Left cardiac atrium (tissue), 4 donors: Measurements from ENCODE around the gene DPY19L1. TPM values are rescaled to one million over a fixed set of nuclear protein-coding genes. Genes with fewer than 3 reads are reported as not detected.
A peak's percentile ranks its signal among the peaks of the same experiment; 100 is the strongest.
"Not testable (repeated sequence)": the region's sequence is repeated elsewhere in the genome, so short reads cannot be mapped to it uniquely, and the experiment has no call there.

ENCODE experiments used
- ATAC-seq, 2 donors: fragments of 200-7000 bp; cut with Tn5 transposase; one replicate each; pipeline ENCODE4 v1.9.1; 2020; ENCODE audit warnings: mild to moderate bottlenecking in 2 of 2, moderate library complexity in 2 of 2
- DNase-seq: peaks from one replicate; pipeline ENCODE4 v3.0.0-alpha.2; 2020
- intact Hi-C, 2 donors: fragments of 100-400 bp; cut with DNase I; formaldehyde crosslinking; loops; one replicate each; pipeline versions ENCODE4 v1.14.1 to v1.15.1; 2022 to 2023
- total RNA-seq, 2 donors: library from RNA; stranded (reverse); fragmentation: NEBNext Ultra II Directional; extraction: Animal tissue kit (Norgen Biotek cat#: 25700); gene quantifications; one replicate each; pipeline ENCODE4 v1.2.1, GENCODE V29; 2021
- donor health status: DM: no; HTN: yes; CAD: no.
- donor health status: DM: no; HTN: yes; CAD: no; lungs with severe emphysema.
- donor health status: DM: yes; HTN: yes; CAD: no.
- donor health status: Dilated cardiomyopathy.

The DPY19L1 gene
- total RNA-seq, 2 donors from 2014 or later = 24.8 to 25.9 TPM

DNA sequence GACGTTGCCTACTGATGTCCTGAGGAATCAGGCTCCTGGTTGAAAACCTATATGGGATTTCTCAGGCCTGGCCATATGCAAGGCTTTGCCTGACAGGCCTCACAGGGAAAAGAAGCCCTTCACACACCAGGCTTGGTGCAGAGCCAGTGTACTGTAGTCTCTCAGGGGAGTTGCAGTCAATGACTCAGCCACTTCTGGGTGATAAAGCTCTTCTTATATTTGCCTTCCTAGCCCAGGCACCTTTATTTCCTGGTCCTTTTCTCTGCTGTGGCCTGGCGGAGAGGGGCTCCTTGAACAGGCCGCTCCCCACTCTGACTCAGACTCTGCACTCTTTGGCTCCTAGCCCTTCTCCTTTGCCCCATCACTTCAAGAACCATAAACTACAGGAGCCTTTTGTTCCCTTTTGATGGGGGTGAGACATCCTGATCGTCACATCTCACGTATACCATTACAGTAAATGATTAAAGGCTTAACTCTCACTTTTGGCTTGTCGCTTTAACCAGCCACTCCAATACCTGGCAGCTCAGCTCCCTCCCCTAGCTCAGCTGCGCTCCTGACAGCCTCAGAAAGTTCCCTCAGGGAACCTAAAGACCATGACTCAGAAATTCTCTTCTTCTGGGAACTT is 33.5 kb downstream of the DPY19L1 start:
- peak; percentile 50 to 95 for ATAC-seq
- intact Hi-C loops = no loop called here

DNA sequence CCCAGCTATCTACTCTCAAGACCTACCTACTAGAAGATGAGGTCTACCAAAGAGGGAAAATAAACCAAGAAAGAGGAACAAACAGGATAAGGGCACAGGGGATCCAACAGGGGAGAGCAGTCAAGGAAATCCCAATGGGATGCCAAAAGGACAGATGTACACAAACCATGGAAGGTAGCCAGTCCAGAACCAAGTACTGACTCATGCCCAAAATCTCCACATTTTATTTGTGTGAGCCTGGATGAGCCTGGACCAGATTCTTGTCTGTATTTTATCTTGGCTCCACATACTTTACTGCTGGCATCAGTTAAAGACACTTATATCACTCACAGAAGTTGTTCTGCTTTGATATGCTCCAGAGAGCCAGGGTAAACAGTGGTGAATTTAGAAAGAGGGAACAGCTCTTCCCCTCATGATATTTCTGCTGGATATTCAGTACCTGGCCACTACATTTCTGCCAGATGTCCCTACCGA is 34.1 kb downstream of the DPY19L1 start:
- intact Hi-C loops, DNase-seq: not testable (repeated sequence)
- peak in 1 of 2 donors; percentile 82 for ATAC-seq

More for the DNA sequence above, 33.5 kb downstream of the DPY19L1 start:
- peak; percentile 34 for DNase-seq

DNA sequence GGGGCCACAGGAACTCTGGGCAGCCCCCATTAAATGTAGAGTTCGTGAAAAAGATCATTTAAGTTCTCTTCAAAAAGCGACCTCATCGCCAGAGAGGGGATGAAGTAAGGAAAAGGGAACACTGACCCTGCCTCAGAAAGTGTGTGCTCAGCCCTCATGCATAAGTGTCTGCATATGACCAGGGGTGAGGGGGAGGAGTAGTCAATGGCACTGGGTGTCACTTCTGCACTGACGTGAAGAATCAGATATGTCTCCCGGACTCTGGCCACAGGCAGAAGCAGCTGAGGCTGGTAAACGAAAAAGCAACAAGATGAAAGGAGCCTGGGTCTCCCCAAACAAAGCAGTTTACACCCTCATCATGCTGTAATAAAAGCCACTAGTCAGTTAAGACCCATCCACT is 39.0 kb downstream of the DPY19L1 start:
- ATAC-seq = peak in 1 of 2 donors; percentile 33
- intact Hi-C loops, DNase-seq: not testable (repeated sequence)

DNA sequence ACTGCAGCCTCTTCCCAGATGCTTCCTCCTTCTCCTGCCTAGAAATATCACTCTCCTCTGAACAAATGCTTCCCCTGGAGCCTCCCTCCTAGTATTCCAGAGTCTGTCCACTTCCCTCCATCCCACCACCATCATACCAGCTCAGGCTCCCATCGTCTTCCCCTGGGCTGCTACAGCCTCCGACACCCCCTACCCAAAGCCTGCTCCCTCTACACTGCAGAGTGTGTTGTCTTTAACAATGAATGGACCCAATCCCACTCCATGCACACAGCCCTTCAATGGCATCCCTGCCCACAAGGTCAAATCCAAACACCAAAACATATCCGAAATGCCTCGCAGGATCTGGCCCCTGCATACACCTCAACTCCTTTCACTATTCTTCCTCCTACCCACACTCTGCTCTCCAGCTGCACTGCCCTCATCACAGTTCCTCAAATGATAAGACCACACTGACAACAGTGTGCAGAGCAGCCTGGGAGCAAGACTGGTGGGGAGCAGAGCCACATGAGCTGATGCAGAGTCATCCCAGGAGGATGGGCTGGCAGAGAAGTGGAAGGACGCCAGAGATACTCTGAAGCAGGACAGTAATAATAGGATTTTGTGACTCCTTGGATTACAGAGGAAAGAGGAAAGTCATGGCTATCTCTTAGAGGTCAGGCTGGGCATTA is 40.7 kb downstream of the DPY19L1 start:
- DNase-seq, intact Hi-C loops: not testable (repeated sequence)
- ATAC-seq = peak; percentile 30 to 65

DNA sequence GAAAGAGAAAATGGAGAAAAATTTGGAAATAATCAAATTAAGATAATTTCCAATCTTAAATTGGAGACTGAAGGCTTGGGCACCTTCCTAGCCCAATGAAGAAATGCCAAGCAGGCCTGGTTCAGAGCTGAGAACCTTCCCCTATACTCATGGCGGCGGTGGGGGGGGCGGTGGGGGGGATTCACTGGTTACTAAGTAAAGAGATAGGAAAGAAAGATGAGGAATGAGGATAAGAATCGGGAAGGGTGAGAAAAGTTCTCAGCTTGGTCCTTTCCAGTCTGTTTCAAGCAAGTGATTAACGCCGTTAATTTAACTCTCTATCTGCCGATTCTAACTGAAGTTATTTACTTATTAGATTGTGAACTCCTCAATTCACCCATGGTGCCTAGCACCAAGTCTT is 41.5 kb downstream of the DPY19L1 start:
- no peak for DNase-seq

DNA sequence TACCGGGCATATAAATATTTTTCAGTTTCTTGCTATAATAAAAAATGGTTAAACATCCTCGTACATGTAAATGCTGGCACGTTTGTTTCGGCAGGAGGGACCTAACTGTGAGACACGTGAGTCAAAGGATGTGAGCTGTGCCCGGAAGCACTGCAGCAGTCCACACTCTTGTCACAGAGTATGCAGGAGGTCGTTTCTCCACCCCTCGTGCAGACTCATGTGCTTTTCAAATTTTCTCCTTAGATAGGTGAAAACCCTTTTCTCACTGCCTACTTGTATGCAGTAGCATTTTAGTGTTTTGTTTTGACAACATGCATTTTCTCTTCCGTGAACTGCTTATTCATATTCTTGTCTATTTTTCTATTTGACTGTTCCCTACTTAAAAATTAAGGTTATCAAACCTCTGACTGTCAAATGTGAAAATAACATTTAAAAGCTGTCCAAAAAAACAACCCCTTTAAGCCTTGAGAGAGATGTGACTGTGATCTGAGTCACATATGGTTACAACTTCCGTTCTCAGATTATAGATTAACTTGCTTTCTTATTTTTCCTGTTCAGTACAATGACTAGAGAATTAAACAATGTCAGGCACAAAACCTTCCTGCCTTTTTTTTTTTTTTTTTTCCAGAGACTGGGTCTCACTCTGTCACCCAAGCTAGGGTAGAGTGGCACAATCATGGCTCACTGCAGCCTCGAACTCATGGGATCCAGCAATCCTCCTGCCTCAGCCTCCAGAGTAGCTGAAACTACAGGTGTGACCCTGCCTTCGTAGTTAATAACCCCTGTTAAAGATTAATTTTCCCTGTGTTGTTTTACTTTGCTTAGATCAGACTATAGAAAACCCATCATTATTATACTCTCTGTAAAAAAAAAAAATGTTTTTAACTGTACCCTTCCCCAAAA is 45.1 kb downstream of the DPY19L1 start:
- peak in 1 of 2 donors; percentile 50 for ATAC-seq

More for the DNA sequence above, 41.5 kb downstream of the DPY19L1 start:
- intact Hi-C loops = no loop called here
- ATAC-seq = no peak

DNA sequence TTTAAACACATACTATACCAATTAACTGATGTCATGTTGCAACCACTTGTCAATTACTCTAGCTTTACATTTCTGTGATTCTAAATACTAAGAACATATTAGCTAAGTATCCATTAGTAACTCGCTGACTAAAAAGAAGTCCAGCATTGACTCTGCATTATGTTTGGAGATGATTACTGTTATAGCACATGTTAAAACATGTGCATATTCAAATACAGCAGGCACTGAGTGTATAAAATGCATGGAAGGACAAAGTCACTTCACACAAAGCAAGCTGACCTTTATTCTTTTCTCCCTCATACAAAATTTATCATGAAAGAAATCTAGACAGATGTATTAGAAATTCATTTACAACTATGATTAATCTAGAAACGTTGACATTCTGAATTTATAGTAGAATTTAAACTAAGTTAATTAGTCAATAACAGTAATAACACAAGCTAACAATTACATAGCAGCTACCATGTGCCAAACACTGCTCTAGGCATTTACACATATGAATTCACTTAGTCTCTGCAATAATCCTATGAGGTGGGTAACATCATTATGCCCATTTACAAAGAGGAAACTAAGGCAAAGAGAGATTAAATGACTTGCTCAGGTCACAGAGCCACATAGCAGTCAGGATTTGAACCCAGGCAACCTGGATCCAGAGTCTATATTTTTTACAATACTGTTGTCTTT is 48.7 kb downstream of the DPY19L1 start:
- ATAC-seq, DNase-seq, intact Hi-C loops: not testable (repeated sequence)

More for the DNA sequence above, 45.1 kb downstream of the DPY19L1 start:
- intact Hi-C loops = no loop called here
- DNase-seq = peak; percentile 29

DNA sequence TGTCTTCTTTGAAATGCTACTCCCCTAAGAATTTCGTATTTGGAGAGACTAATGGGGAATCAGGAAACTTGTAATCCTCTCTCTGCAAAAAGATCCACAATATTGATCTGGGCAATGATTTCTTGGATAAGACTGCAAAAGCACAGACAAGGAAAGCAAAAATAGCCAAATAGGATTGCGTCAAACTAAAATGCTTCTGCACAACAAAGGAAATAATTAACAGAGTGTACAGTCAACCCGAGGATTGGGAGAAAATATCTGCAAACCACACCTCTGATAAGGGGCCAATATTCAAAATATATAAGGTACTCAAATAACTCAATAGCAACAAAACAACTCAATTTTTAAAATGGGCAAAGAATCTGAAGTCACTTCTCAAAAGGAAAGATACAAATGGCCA is 52.1 kb downstream of the DPY19L1 start:
- intact Hi-C loops, DNase-seq, ATAC-seq: not testable (repeated sequence)

DNA sequence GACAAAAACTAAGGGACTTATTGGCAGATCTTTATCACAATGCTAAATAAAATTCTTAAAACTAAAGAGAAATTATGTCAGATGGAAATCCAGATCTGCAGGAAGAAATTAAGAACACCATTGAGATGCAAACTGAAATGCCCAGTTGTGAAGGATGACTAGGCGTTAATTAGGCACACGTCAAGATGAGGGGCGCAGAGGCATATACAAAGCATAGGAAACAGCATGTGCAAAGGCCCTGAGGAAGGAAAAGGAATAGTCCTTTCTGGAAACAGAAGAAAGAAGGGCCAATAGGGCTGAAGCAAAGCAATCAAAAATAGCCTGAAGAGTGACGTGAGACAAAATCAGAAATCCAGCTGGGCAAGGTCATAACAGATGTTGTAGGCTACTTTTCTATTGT is 53.1 kb downstream of the DPY19L1 start:
- DNase-seq, intact Hi-C loops, ATAC-seq: not testable (repeated sequence)

DNA sequence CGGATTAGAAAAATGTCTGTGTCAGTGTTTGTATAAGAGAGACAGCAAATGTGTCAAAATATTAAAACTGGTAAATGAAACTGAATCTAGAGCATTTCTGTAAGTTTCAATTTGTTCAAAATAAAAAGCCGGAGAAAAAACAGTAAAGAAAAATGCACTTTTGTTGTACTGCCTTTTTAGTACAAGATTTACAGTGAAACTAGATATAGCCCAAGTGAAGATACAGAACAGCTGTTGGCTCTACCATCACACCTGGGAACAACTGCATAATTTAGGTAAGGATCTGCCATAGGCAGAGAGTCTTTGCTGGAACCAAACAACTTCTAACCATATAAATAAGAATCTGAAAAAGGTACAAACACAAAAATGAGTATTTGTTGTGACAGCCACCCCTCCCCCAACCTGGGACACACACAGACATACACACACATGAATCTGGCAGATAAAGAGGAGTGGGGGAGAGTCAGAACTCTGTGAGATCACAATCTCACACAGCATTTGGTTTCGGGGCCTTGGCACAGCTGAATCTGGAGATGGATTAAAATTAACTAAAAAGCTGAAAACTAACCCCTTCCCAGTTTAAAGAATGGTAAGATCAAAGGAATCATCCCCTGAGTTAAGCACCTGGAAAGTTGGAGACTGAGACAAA is 54.8 kb downstream of the DPY19L1 start:
- no peak for ATAC-seq

DNA sequence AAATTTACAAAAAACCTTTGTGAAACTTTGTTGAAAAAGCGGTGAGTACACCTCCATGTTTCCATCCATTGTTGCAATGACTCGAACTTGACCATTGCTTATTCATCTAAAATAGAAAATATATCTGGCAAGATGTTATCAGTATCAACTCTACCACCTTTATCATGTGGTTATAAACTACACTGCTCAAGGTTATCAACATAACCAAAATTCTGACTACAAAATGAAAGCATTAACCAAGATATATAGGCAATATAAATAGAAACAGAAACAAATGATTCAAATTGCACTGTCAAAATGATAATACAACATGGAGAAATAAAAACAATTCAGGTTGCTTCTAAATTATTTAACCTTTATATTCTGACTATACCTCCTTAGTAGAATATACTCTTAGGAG is 58.2 kb downstream of the DPY19L1 start:
- ATAC-seq, intact Hi-C loops, DNase-seq: not testable (repeated sequence)

More for the DNA sequence above, 54.8 kb downstream of the DPY19L1 start:
- intact Hi-C loops = no loop called here
- DNase-seq = no peak

DNA sequence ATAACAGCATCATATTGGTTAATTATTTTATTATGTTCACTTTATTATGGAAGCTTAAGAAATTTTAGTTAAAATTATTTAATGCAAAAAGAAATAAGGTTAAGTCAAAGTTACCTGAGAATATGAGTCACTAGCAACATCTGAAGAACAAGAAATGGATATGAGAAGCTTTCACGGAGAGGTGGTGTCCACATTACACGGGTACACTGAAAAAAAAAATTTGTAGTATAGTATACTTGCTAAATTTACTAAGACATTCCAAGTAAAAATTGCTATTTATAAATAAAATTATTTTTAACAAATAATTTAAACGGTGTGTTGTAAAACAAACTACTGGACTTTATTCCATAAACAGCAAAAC is 63.9 kb downstream of the DPY19L1 start:
- intact Hi-C loops = no loop called here
- ATAC-seq = no peak
- DNase-seq = no peak

DNA sequence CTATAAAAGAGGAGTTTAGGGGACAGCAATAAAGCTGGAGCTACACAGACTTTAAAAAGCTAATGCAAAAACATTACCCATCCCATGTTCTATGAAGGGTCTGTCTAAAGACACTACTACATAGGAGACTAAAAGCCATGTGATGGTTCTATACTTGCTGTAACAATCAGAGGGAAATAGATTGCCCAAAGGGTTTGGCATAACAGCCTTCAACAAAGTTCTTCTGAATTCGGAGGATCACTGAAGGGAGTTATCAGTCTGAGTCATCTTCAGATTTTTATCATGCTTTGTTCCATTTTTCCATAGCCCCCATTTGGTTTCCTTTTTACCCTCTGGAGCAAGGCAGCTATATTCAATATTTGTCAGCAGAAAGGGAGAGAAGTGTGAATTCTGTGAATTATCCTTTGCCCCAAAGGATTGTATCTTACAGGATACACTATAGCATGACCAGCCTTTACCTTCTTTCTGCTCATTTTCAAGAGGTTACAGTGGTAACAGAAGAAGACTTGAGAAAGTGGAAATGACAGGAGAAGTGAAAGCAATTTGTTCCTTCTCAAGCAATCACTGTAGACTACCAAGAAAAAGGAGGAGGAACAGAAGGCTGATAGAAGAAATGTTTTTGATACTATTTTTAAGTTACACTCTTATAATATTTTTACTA is 64.4 kb downstream of the DPY19L1 start:
- intact Hi-C loops, DNase-seq, ATAC-seq: not testable (repeated sequence)

DNA sequence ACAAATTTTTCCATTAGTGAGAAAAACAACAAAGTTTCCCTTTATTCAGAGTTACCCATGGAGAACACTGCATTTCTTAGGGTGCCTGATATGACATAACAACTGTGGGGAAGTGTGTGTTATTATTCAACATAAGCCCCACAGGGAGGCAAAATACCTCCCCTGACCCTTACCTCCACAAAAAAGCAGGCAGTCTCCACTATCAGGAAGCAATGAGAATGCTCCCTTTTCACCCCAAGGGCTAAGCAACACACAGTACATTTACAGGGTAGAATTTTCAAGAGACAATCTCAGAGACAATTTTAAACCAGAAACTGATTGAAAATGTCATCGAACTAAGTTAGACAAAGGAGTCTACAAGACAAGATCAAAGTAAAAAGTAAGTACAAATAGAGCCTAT is 69.5 kb downstream of the DPY19L1 start:
- DNase-seq, ATAC-seq, intact Hi-C loops: not testable (repeated sequence)

DNA sequence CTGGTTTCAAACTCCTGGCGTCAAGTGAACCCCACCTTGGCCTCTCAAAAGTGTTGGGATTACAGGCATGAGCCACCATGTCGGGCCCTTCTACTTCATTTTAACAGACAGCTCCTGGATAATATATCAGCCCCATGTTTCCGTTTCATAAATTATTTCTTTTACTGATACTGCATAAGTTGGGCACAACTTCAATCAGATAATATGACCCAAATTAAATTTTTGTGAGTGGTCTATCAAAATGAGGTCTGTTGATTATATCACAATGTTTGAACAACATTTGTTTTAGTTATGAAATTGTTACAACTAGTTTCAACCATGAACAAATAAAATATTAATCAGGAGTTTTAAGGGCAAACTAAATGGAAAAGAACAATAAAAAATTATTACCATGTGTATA is 70.8 kb downstream of the DPY19L1 start:
- ATAC-seq, DNase-seq, intact Hi-C loops: not testable (repeated sequence)

DNA sequence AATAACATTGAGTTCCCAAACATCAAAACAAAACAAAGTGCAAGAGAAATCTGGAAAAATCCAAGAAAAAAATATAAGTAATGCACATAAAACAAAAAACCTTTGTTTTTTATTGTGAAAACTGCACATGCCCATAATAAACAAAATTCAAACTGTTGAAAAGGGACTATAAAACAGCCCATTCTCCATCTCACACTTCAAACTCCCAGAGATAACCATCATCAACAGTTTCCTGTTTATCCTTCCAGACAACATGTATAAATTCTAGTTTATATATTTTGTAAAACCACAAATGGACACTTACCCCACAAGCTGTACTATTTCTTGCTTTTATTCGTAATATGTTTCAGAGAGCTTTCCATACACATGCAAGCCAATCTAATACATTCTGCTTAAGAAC is 79.3 kb downstream of the DPY19L1 start:
- ATAC-seq (no peak), DNase-seq (no peak)
- intact Hi-C loops = no loop called here

DNA sequence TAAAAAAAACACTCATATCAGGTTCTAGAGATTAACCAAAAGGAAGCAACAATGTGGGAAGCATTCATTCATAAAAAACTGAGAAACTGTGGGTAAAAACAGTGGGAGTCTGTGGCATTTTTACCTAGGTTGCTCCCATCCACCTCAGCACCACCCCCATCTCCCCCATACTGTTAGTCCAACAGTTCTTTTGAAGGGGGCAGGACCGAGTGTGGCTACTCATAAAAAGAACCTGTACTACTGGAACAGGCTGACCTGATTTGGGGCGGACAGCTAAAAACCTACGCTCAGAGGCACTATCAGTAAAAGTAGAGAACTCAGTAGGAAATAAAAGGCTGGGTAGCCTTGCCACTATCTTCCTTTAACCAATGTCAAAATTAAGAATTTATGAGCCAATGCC is 84.5 kb downstream of the DPY19L1 start:
- DNase-seq = no peak
- intact Hi-C loops = no loop called here

DNA sequence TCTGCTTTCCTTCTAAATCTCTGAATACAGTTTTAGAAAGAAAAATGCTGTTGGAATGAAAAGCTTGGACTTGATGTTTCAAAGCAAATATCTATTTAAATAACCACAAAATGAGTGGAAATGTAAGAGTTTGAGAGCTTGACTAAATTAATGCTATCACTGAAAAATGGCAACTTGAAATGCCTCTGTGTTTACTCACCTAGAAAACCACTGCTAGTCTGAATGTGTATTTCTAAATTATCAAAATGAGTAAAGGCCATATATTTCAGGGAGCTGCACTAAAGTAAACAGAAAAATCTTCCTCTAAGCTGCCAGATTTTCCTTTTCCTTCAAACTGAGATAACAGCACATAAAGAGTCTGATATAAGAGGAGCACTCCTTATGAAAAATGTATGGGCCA is 87.9 kb downstream of the DPY19L1 start:
- ATAC-seq = no peak
- DNase-seq = no peak
- intact Hi-C loops = no loop called here

More for the DNA sequence above, 84.5 kb downstream of the DPY19L1 start:
- no peak for ATAC-seq
